HG03439 (cell line): ENCODE measurements around the gene CDC42BPG.

Experiments used
- ATAC-seq: cut with Tn5 transposase; IDR thresholded peaks from one replicate; pipeline ENCODE4 v1.9.1; 2021; ENCODE audit warnings: mild to moderate bottlenecking, moderate library complexity; ENCODE audit not compliant: unreplicated experiment

The CDC42BPG gene, protein sequence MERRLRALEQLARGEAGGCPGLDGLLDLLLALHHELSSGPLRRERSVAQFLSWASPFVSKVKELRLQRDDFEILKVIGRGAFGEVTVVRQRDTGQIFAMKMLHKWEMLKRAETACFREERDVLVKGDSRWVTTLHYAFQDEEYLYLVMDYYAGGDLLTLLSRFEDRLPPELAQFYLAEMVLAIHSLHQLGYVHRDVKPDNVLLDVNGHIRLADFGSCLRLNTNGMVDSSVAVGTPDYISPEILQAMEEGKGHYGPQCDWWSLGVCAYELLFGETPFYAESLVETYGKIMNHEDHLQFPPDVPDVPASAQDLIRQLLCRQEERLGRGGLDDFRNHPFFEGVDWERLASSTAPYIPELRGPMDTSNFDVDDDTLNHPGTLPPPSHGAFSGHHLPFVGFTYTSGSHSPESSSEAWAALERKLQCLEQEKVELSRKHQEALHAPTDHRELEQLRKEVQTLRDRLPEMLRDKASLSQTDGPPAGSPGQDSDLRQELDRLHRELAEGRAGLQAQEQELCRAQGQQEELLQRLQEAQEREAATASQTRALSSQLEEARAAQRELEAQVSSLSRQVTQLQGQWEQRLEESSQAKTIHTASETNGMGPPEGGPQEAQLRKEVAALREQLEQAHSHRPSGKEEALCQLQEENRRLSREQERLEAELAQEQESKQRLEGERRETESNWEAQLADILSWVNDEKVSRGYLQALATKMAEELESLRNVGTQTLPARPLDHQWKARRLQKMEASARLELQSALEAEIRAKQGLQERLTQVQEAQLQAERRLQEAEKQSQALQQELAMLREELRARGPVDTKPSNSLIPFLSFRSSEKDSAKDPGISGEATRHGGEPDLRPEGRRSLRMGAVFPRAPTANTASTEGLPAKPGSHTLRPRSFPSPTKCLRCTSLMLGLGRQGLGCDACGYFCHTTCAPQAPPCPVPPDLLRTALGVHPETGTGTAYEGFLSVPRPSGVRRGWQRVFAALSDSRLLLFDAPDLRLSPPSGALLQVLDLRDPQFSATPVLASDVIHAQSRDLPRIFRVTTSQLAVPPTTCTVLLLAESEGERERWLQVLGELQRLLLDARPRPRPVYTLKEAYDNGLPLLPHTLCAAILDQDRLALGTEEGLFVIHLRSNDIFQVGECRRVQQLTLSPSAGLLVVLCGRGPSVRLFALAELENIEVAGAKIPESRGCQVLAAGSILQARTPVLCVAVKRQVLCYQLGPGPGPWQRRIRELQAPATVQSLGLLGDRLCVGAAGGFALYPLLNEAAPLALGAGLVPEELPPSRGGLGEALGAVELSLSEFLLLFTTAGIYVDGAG (N-terminal part only)

DNA sequence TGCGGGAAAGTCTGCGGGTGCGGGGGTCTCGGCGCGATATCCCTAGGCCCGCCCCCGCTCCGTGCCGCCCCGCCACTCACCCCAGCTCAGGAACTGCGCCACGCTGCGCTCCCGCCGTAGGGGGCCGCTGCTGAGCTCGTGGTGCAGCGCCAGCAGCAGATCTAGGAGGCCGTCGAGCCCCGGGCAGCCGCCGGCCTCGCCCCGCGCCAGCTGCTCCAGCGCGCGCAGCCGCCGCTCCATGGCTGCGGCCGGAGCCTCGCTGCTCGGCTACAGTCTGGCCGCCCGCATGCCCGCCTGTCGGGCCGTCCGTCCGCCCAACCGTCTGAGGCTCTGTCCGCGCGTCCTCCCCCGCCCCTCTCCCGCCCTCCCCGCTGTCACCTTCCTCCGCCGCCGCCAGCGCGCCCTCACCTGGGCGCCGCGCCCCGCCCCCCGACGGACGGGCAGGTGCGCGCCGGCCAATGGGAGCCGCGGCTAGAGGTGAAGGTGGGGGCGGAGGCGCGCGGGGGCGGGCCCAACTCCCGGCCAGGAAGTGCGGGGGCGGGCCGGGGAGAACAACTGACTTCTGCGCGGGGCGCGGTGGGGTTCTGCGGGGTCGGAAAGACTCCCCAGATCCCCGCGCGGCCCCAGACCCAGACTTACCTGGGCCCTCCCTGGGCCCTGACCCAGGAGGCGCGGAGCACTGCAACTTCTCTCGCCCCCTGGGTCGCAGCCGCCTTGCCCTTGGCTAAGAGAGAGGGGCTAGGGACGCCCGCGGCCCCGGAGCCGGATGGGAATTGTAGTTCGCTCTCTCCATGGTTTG is at the start of gene CDC42BPG:
Gene CDC42BPG (minus strand): TSS at position 324 of the 799 bp plus-strand sequence. CDS start 84 bp downstream, at position 240.
- no peak for ATAC-seq

DNA sequence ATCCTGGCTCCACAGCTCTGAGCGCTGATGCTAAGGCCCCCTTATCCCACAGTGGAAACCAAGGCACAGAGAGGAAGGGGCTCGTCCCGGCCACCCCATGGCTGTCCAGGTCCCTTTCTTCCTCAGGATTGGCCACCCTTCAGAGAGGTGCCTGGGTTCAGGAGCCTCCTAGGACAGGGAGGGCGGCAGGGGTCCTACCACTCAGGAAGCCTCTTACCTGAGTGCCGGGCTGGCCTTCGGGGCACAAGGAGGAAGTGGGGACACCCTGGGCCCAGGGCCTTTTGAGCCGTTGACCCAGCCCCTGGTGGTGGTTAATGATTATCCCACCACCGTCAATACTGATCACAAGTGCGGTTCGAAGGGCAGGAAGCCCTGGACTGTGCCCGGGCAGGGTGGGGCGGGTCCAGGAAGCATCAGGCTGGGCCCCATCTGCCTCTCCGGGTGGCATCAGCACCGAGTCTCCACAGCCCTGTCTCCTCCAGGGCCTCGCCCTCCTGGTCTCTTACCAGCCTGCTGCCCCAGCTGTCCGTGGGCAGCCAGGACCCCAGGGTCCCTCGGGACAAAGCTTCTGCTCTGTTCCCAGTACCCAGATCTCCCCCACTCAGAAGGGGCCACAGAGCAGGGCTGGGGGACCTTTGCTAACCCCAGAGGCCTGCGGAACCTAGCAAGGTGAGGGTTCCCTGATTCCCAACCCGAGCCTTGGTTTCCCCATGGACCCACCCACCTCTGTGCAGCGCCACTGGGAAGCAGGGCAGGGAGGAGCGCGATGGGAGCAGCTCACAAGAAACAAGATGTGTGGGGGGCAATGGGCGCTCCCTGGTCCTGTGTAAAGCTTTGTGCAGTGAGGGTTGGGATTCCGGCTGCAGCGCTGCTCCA is 49.0 kb upstream of the CDC42BPG start:
- ATAC-seq = no peak

DNA sequence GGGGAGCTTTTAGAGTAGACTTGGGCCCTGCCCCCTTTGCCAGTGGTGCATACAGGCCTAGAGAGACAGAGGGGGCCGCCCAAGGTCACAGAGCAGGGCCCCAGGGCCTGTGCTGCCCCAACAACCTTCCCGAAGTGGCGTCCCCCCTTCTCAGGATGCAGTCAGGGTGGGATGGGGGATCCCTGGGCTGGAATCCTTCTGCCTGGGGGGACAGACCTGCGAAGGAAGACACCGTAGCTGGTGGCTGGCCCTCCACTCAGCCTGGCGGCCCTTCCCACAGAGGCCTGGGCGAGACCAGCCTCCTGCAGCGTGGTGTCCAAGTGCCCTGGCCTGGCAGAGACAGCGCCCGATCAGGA is 48.4 kb upstream of the CDC42BPG start:
- ATAC-seq = no peak

DNA sequence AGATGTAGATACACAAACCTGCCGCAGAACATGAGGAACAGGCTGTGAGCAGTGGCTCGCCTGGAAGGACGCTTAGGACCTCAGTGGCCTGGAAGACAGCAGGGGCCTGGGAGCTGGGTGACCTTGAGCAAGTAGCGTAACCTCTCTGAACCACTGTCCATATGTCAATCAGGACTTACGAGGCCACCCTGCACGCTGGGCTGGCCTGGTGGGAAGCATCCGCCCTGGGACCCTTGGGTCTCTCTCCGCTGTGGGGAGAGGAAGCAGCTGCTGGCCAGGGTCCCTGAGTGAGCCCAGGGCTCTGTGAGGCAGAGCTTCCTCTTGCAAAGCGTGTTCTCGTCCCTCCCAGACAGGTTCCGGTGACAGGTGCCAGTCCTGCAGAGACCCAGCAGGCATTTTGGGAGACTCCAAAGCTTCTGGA is 48.0 kb upstream of the CDC42BPG start:
- no peak for ATAC-seq

DNA sequence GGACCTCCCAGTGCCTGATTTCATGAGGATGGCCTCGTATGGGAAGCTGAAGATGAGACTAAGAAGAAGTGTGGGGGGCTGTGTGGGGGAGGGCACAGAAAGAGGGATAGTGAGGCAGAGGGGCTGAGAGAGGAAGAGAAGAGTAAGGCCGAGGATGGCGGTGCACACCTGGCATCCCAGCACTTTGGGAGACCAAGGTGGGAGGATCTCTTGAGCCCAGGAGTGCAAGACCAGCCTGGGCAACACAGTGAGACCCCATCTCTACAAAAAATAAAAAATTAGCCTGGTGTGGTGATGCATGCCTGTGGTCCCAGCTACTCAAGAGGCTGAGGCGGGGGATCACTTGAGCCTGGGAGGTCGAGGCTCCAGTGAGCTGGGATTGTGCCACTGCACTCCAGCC is 47.4 kb upstream of the CDC42BPG start:
- ATAC-seq = no peak

DNA sequence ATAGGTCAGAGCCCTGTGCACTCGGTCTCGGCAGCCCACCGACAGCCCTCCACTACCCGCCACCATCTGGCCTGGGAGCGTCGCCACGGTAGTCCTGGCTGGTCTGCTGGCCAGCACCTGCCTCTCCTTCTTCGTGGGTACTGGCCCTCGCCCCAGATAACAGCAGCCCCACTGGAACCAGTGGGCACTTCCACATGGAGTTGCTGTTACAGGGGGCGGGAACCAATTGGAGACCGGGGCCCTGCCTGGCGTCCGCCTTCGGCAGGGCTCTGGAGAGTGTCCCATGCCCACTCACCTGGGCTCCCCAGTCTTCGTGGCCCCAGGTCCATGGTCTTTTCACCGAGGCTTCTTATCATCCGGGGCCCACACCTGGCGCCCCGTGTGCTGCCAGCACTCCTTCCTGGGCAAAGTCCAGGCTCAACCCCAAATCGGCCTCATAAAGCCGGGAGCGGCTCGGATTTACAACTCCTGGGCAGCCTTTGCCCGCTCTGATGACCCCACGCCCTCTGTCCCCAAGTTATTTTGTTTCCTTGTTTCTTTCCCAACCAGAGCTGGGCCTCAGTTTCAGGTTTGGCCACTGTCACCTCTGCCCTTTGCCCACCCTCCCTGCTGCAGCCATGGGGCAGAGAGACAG is 46.9 kb upstream of the CDC42BPG start:
- no peak for ATAC-seq

DNA sequence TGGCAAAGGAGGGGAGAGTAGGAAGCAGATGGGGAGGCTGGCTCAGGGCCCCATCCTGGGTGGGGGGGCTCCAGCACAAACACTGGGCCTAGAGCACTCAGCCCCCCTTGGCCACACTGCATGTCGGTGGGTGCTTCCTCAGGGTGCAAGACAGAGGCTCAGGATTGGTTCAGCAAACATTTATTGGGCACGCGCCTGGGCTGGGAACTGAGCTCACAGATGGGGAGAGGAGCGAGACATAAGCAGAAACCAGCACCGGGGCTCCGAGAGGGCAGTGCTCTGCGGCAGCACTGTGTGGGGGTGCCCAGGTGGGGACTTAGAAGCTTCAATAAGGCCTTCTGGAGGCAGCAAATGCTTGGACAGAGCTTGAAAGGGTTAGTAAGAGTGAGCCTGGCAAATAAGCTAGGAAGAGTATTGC is 46.1 kb upstream of the CDC42BPG start:
- ATAC-seq = no peak

DNA sequence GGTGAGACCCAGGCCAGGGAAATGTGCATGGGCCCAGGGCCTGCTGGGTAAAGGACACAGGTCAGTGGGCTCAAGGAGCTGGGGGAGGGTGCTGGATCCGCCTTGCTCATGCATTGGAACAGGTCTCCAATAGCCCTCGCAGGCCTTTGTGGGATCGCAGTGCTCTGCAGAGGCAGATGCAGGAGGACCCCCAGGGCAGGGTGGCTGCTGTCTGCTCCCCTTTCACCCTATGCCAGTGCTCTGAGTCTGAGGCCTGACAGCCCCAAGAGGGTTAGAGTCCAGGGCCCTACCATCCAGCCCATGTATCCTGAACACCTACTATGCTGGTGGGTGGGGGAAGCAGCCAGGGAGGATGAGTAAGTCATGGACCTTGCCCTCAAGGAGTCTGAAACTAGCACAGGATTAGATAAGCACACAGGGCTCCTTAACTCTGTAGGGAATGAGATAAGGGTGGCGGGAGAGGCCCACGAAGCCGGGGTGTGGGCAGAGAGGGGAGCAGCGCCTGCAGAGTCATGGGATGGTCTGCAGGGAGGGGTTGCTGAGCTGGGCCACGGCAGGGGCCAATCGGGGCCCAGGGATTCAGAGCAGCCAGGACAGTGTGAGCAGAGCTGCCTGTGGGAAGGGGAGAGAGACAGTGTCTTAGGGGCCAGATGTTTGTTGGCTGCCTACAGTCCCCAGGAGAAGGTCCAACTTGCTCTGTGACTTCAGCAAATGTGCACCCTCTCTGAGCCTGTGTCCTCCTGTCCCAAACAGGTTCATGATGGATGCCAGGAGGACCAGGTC is 44.5 kb upstream of the CDC42BPG start:
- ATAC-seq = no peak

DNA sequence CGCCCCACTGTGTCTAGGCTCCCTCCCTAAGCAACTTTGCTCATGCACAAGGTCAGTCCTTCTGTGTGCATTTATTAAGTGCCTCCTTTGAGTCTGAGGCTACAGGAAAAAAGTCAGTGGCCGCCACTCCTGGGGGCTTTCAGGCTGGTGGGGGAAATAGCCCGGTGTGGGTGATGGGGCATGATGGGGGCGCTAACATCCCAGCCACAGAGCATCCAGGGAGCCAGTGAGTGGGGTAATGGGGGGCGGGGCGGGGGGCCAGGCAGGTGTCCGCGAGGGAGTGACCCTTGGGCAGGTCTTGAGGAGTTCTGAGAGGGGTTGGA is 43.9 kb upstream of the CDC42BPG start:
- no peak for ATAC-seq

DNA sequence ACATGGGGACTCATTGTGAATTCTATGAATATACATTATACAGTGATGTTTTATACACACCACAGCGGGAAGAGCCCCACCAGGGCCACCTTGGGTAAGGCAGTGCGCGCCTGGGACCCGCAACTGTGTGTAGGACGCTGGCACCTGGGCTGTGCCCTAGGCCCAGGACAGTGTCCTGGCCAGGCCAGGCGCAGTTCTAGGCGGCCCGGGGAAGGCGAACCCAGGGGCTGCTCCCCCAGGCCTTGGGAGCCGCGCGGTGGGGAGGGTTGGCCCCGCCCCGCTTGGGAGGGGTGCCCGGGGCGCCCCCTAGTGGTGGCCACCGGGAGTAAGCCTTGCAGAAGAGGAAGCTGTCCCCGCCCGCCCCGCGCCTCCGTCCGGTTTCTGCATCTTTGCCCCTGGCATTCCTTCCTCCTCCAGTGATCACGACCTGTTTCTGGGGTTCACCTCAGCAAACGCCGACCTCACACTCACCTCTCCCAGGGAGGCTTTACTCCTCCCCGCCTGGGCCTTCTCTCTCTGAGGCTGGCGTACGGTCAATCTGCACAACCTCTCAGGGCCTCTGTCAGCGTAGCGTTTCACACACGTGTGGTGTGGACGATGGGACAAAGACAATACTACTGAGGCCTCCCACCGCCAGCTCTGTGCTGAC is 43.4 kb upstream of the CDC42BPG start:
- no peak for ATAC-seq

DNA sequence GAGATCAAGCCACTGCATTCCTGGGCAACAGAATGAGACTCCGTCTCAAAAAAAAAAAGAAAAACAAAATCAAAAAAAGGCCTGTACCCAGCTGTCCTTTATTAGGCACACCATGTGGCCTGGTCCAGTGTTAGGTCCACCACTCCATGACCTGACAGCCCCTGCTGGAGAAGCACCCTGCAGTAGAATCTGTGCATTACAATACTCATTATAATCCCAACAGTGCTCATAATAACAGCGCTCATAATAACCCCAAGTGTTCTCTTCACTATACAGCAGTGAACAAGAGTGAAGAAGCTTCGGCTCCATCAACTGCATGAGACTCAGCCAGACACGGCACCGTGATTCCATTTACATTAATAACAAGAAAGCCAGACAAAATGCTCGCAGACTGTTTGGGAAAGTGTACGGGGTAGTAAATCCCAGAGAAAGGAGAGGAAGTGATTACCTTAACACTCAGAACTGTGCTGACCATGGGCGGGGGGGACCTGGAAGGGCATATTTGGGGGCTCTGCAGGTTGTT is 42.8 kb upstream of the CDC42BPG start:
- ATAC-seq = no peak

DNA sequence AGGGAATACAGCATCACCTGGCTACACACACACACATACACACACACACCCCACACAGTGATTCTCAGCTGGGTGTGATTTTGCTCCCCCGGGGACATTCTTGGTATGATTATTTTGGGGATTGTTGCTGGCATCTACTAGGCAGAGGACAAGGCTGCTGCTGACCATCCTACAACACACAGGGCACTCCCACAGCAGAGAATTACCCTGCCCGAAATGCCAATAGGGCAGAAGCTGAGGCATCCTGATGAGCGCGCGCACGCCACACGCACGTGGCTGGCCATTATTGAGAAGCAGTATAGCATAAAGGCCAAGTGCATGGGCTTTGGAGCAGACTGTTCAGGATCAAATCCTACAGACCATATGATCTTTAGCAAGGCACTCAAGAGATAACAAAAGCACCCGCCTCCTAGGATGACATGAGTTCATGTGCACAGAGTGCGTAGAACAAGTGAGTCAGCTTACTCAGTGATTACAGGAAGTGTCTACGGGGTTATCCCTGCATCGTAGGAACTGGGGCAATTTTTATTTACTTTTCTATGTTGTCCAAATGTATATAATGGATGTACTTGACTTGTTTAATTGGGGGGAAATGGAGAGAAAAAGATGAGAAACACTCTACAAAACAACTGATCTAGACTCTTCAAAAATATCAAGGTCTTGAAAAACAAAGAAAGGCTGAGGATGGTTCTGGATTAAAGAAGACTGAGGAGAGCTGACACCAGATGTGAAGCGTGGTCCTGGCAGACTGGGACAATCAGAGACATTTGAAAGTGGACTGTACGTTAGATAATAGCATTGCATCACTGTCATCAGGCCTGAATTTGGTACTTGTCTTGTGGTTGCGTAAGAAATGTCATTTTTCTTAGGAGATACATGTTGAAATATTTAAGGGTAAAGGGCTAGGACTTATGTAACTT is 41.2 kb upstream of the CDC42BPG start:
- no peak for ATAC-seq

DNA sequence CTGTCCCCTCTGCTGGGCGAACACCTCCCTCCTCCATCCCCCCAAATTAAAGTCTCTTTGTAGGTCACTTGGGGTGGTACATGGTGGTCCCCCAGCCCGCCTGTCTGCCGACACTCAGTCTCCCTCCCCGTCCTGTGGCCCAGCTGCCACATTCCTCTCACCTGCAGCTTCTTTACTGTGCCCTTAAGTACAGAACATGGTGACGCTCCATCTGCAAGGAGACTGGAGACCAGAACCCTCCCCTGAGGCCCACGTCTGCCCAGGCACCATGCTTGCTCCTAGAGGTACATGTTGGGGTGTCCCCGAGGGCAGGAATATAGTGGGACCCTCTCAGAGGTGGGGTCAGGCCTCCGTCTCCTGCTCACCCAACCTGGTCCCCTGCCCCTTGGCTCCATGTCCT is 39.6 kb upstream of the CDC42BPG start:
- no peak for ATAC-seq

DNA sequence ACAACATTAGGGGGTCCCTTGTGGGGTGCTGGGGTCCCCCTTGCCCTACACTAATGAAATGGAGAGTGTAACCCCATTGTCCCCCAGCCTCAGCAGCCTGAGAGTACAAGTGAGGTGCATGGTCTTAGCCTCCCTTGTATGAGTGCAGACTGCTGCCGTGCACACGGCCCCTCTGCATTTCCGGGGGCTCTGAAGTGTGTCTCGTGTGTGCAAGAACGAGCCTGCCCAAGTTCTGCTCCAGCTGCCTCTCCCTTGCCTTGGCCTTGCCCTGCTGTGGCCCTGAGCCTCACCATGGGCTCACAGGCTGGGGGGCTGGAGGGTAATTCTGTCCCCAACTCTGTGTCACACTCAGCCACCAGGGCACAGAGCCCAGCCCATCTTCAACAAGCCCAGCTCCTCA is 39.1 kb upstream of the CDC42BPG start:
- ATAC-seq = no peak

DNA sequence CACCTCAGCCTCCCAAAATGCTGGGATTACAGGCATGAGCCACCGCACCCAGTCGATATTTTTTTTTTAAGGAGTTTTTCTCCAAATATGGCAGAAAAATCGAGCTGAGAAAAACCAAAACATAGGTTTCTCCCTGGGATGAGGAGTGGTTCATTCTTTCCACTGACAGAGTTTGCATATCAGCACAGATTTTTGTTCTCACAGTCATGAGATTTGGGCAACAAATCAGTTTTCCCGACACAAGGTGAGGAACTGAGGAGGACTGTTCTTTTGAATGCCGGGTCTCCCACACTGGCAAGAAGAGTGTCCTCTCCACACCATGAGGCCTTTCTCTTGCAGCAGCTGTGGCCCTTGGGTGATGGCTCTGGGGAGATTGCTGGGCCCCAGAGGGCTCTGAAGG is 37.8 kb upstream of the CDC42BPG start:
- no peak for ATAC-seq

DNA sequence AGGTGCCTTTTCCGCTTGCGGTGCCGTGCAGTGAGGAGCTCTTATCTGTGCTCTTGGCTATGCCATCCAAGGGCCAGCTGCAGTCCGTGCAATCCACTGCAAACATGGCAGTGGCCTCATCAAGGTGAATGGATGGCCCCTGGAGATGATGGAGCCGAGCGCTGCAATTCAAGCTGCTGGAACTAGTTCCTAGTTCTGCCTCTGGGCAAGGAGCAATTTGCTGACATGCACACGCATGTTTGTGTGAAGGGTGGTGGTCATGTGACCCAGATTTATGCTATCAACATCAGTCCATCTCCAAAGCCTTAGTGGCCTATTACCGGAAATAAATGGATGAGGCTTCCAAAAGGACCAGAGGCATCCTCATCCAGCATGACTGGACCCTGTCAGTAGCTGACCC is 37.0 kb upstream of the CDC42BPG start:
- ATAC-seq = no peak
